Lung (tissue), 12 donors: ENCODE data around the gene RELN. TPM values are rescaled to one million over a fixed set of nuclear protein-coding genes. Genes with fewer than 3 reads are reported as not detected.

Experiments
- ATAC-seq: fragments of 200-7000 bp; cut with Tn5 transposase; one replicate; pipeline ENCODE4 v1.9.1; 2020; ENCODE audit warnings: moderate number of reproducible peaks; ENCODE audit not compliant: insufficient read depth, low FRiP score
- DNase-seq, 3 donors: peaks; one replicate each; pipeline ENCODE4 v3.0.0-alpha.2; 2013 to 2017
- H3K27ac ChIP-seq, 2 donors: one replicate each; pipeline ENCODE4 v1.5.1; 2013; ENCODE audit warnings: mild to moderate bottlenecking in 2 of 2, moderate library complexity in 2 of 2, control low read depth in 1 of 2, inconsistent platforms in 1 of 2, low read depth in 1 of 2, low read length in 1 of 2
- H3K27me3 ChIP-seq, 3 donors: one replicate each; pipeline ENCODE4 v1.5.1; 2013; ENCODE audit warnings: low read length in 2 of 3; ENCODE audit not compliant: control insufficient read depth in 3 of 3, insufficient read depth in 3 of 3
- H3K36me3 ChIP-seq, 4 donors: one replicate each; pipeline ENCODE4 v1.5.1; 2013; ENCODE audit warnings: low read length in 4 of 4, mild to moderate bottlenecking in 1 of 4, moderate library complexity in 1 of 4; ENCODE audit not compliant: control insufficient read depth in 4 of 4, insufficient read depth in 4 of 4
- H3K4me1 ChIP-seq, 5 donors: one replicate each; pipeline ENCODE4 v1.5.1; 2013; ENCODE audit warnings: low read length in 5 of 5, mild to moderate bottlenecking in 2 of 5, moderate library complexity in 1 of 5; ENCODE audit not compliant: control insufficient read depth in 5 of 5, insufficient read depth in 5 of 5
- H3K4me3 ChIP-seq: one replicate; pipeline ENCODE4 v1.5.1; 2013; ENCODE audit warnings: mild to moderate bottlenecking, control low read depth, moderate library complexity
- H3K9ac ChIP-seq, 2 donors: one replicate each; pipeline ENCODE4 v1.5.1; 2013; ENCODE audit warnings: low read length in 2 of 2, control low read depth in 1 of 2; ENCODE audit not compliant: insufficient read depth in 1 of 2
- H3K9me3 ChIP-seq, 4 donors: one replicate each; pipeline ENCODE4 v1.5.1; 2013; ENCODE audit warnings: low read length in 3 of 4, mild to moderate bottlenecking in 1 of 4, moderate library complexity in 1 of 4; ENCODE audit not compliant: control insufficient read depth in 4 of 4, insufficient read depth in 3 of 4
- WGBS, 2 donors: extraction: QIAGEN DNeasy Blood & Tissue Kit; methylation state at CpG; one replicate each; pipeline ENCODE4 v1.1.7; 2013; 5-methylcytosine and 5-hydroxymethylcytosine counted together
- polyA plus RNA-seq, 2 donors: library from polyadenylated mRNA; stranded (reverse); fragments of 200-250 nt; gene quantifications; one replicate each; pipeline ENCODE4 v1.2.1, GENCODE V29; 2013
- total RNA-seq, 2 donors: library from RNA; depleted of rRNA in 1 of 2; stranded (reverse); fragments of >200 nt in 1 of 2; gene quantifications; one replicate each; pipeline ENCODE4 v1.2.1, GENCODE V29; 2014 to 2021
- TF ChIP-seq, protein P1 (sequence below): IDR thresholded peaks from 2 replicates; pipeline ENCODE4 v1.5.1; 2012; ENCODE audit warnings: mild to moderate bottlenecking; ENCODE audit errors: control extremely low read depth, extremely low read depth
- donor health status: control.
- donor health status: control.
- donor health status: Bipolar disorder and iron deficiency.
- donor health status: healthy.
- donor health status: DM: yes; HTN: yes; CAD: no.

The RELN gene
- total and polyA plus RNA-seq, 4 donors, result 0.24 to 7.7 (median 2.0) TPM

DNA sequence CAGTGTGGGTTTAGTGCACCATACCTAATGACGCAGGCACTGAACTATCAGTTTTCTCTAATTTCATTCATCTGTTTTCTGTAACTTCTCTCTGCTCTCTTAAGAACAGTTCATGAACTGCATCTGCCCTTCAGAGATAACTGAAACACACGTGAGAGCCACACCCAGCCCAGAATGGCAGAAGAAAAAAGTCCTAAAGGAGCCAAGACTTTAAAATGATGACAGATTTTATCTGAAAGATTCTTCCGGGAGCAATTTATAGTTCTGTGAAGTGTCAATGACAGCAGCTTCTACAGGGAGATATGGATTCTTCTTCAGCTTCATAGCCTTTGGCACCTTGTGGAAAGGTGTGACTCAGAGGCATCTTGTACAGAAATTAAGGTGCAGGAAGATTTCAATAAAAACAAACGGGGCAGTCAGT, 332.0 kb downstream of the RELN start:
- Histone ChIP-seq H3K27ac (no peak overlapping the region), H3K9me3 (no peaks in the 10 kb centered on the region), H3K4me1 (no peaks in the 10 kb centered on the region), H3K9ac (no peak overlapping the region), H3K27me3 (no peaks in the 10 kb centered on the region), H3K4me3 (no peak overlapping the region), H3K36me3 (no peaks in the 10 kb centered on the region)
- DNase-seq (no peak), ATAC-seq (no peak)
- 64 to 67% methylated on average over 4 of the region's 4 CpGs for WGBS, 2 donors
- TF ChIP-seq, protein P1, sequence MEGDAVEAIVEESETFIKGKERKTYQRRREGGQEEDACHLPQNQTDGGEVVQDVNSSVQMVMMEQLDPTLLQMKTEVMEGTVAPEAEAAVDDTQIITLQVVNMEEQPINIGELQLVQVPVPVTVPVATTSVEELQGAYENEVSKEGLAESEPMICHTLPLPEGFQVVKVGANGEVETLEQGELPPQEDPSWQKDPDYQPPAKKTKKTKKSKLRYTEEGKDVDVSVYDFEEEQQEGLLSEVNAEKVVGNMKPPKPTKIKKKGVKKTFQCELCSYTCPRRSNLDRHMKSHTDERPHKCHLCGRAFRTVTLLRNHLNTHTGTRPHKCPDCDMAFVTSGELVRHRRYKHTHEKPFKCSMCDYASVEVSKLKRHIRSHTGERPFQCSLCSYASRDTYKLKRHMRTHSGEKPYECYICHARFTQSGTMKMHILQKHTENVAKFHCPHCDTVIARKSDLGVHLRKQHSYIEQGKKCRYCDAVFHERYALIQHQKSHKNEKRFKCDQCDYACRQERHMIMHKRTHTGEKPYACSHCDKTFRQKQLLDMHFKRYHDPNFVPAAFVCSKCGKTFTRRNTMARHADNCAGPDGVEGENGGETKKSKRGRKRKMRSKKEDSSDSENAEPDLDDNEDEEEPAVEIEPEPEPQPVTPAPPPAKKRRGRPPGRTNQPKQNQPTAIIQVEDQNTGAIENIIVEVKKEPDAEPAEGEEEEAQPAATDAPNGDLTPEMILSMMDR, result no peak

- no peaks in the 10 kb centered on the region for H3K27me3 ChIP-seq
- no peaks in the 10 kb centered on the region for H3K36me3 ChIP-seq
- no peak overlapping the region for H3K4me3 ChIP-seq
- no peak overlapping the region for H3K9ac ChIP-seq
- TF ChIP-seq, protein P1, result no peak
- no peaks in the 10 kb centered on the region for H3K9me3 ChIP-seq
- ATAC-seq (no peak), DNase-seq (no peak)
- no peaks in the 10 kb centered on the region for H3K4me1 ChIP-seq
- H3K27ac ChIP-seq, result no peak overlapping the region
These were observed 333.2 kb downstream of the RELN start for GRCh38 chr7:103656221-103656620.

GRCh38 chr7:103651593-103652377, 337.7 kb downstream of the RELN start:
- no peaks in the 10 kb centered on the region for H3K27me3 ChIP-seq
- DNase-seq (no peak), ATAC-seq (no peak)
- TF ChIP-seq, protein P1, result no peak
- H3K4me3 ChIP-seq, result no peak overlapping the region
- H3K4me1 ChIP-seq, result no peaks in the 10 kb centered on the region
- H3K27ac ChIP-seq, result no peak overlapping the region
- no peaks in the 10 kb centered on the region for H3K36me3 ChIP-seq
- H3K9ac ChIP-seq, result no peak overlapping the region
- 14 to 27% methylated on average over 3 of the region's 3 CpGs for WGBS, 2 donors
- peaks cover 0 to 5% (median 0%) of the 10 kb centered on the region in 4 donors for H3K9me3 ChIP-seq

DNA sequence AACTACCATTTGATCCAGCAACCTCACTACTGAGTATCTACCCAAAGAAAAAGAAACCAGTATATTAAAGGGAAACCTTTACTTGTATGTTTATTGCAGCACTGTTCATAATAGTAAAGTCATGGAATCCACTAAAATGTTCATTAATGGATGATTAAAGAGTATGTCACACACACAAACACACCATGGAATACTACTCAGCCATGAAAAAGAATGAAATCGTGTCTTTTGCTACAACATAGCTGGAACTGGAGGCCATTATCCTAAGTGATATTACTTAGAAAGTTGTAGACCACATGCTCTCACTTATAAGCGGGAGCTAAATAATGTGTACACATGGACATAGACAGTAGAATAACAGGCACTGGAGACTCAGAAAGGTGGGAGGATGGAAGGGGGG, 340.4 kb downstream of the RELN start:
- no peak overlapping the region for H3K27ac ChIP-seq
- no peaks in the 10 kb centered on the region for H3K27me3 ChIP-seq
- H3K36me3 ChIP-seq, result no peaks in the 10 kb centered on the region
- H3K9ac ChIP-seq, result no peak overlapping the region
- no peak overlapping the region for H3K4me3 ChIP-seq
- ATAC-seq (no peak), DNase-seq (no peak)
- WGBS, 2 donors, result 71 to 96% methylated on average over 2 of the region's 2 CpGs
- H3K4me1 ChIP-seq, result no peaks in the 10 kb centered on the region
- TF ChIP-seq, protein P1, result no peak
- H3K9me3 ChIP-seq, result peaks cover 0 to 5% (median 0%) of the 10 kb centered on the region in 4 donors
